GM19395 (cell line): ENCODE measurements around the gene JPH4.
"Not testable (repeated sequence)": the region's sequence is repeated elsewhere in the genome, so short reads cannot be mapped to it uniquely, and the experiment has no call there.

Source experiments
- ATAC-seq: cut with Tn5 transposase; IDR thresholded peaks from one replicate; pipeline ENCODE4 v1.9.1; 2021; ENCODE audit warnings: mild to moderate bottlenecking, moderate library complexity; ENCODE audit not compliant: unreplicated experiment

JPH4 gene

DNA sequence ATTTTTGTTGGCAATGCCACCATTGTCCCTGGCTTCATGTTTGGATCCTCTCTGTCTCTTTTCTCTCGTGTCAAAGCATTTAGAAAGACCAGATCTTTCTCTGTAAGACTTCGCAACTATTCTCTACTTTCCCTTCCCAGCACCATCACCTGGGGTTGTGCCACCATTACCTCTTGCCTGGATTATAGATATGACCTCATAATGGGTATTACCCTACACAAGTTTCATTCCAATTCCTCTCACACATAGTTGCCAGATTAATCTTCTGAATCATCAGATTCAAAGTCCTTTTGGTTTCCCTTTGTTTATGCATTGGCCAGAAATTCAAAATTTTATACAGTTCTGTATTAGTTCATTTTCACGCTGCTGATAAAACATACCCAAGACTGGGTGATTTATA, 30.4 kb upstream of the JPH4 start:
- no peak for ATAC-seq

DNA sequence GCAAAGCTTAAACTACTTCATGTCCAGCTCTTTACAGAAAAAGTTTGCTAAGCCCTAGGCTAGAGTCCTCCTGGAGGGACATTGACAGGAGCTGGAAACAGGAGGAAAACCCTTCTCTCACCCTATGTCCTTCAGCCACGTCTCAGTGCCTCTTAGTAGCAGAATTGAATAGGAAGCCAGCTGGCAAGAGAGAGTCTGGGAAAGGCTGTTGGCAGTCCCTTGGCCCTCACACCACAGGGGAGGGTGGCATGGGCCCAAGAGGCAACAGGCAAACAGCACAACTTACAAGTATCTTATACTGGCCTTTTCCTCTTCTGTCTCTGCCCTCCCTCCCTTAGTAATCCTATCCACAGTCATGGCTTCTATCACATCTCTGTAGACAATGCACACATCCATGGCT, 29.9 kb upstream of the JPH4 start:
- no peak for ATAC-seq

DNA sequence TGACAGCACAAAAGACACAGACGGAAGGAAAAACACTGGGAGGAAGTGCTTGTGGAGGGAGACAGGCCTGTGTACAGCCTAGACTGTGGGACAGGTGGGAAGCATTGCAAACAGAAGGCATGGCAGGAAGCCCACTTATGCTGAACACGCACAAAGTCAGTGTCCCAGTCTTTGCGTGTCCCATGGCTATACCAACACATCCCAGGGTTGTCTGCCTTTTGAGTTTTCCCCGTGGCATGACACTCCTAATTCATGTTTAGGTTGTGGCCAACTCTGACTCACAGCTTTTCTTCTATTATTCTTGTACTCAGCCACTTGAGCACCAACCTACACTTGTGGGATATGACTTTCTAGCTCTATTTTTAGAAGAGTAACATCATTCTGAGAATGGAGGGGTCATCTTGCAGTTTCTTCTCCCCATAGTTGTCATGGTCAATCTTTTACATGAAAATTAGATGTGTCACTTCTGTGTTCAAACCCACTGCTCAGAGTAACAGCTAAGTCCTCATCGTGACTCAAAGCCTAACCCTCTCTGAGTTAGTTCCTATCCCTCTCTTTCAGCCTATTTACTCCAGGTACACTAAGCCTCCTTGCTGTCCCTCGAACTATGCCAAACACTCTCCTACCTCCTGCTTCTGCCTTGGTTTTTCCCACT, 27.5 kb upstream of the JPH4 start:
- ATAC-seq = peak; percentile 89

DNA sequence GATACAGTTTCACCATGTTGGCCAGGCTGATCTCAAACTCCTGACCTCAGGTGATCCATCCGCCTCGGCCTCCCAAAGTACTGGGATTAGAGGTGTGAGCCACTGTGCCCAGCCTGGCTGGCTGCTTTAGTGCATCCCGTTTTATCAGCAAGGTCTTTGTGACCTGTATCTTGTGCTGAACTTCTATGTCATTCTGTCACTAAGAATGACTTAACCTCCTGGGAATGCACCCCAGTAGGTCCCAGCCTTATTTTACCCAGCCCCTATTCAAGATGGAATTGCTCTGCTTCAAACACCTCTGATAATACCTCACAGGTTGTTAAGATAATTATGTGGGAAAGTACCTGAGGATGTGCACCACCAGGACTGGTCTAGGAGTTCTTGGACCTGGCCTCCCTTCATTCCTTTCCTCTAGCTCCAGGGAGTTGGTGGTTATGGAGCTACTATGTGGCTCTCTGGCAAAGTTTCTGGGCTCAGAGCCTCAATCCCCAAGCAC, 26.1 kb upstream of the JPH4 start:
- ATAC-seq = no peak

DNA sequence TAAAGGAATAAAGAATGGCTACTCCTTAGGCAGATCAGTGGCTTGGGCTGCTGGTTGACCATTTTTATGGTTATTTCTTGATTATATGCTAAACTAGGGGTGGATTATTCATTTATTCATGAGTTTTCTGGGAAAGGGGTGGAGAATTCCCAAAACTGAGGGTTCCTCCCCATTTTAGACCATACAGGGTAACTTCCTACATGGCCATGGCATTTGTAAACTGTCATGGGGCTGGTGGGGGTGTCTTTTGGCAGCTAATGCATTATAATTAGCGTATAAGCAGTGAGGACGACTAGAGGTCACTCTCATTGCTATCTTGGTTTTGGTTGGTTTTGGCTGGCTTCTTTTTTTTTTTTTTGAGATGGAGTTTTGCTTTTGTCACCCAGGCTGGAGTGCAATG, 25.6 kb upstream of the JPH4 start:
- ATAC-seq = no peak

DNA sequence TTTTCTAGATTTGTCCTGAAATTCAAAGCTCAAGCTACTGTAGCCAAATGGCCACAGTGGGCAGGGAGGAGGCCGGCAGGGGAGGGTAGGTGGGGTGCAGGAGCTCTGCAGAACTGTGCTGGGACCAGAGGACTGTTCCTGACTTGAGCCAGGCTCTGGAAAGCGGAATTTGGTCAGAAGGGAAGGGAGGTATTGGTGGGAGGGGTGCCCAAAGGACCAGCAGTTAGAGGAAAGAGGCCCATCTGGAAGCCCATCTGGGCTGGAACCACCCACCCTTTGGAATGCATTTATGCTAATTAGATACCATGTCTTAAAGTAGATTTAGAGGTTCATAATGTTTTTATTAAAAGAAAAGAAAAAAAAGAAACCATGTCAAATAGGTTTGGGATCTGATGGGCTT, 24.5 kb upstream of the JPH4 start:
- no peak for ATAC-seq

DNA sequence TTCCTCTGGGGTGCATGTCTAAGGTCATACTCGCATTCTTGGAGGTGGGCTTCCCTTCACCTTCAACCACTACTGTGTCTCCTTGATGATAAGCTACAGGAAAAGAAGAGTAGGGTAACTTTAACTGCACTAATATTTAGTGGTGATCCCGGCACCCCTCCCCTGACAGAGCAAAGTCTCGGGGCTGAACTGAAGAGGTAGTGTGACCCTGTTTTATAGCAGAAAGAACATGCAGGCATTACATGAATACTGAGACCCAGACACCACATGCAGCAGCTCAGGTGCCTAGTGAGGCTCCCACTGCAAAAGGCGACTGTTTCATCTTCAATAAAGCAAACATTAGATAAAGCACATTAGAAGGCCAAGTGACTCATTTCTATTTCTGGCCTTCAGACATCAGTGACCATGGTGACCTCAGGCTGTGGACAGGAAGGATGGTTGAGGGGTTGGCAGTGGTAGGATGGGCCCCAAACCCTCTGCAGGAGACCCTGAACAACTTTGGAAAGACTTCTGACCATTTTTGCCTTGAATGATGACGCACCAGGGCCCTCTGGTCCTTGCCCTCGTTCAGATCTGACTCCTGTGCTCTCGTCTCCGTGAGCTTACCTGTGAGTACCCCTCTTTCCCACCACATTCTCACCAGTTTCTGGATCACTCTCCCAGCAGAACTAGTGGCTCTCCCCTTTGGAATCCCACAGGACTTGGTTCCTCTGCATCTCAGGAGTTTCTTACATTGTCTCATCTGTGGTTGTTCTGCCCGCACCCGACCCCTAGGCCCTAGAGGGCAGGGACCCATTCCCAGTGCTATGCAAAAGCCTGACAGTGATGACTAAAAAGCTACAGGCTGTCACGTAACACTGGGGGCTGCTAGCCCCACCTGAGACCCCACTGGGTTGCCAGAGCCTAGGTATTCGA, 23.8 kb upstream of the JPH4 start:
- ATAC-seq = no peak

DNA sequence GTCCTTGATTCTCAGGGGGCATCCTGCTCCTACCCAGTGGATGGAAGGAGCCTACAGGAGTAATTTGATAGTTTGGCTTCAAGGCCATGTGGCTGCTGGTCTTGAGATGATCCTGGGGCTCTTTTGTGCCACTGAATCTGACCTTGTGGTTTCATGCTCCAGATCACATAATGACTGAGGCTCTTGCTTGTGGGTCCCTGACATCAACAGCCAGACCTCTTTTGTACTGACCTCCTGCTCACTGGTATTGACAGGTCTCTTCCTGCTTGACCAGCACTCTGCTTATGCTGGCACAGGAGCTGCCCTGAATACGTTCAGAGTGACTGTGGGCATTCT, 23.2 kb upstream of the JPH4 start:
- no peak for ATAC-seq

DNA sequence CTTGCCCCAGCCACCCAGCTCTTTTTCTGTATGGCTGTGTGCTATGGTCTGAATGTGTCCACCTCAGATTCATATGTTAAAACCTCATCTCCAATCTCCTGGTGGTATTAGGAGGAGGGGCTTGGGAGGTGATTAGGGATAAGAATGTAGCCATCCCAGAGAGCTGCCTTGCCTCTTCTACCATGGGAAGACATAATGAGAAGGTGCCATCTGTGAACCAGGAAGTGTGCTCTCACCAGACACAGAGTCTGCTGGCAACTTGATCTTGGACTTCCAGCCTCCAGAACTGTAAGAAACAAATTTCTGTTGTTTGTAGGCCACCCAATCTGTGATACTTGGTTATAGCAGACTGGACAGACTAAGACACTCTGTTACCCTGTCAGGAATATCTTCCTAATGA, 22.8 kb upstream of the JPH4 start:
- no peak for ATAC-seq

DNA sequence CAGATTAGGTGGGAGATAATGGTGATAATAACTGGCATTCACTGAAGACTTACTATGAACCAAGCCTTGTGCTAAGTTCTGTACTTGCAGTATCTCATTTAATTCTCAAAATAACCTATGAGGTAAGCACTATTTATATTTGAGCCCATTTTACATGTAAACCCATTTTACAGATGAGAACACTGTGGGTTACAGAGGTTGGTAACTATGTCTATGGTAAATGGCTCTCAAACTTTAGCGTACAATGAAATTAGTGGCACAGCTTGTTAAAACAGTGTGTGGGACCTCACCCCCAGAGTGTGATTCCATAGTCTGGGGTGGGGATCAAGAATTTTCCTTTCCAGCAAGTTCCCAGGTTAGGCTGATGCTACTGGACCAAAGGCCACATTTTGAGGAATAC, 22.2 kb upstream of the JPH4 start:
- ATAC-seq = no peak

DNA sequence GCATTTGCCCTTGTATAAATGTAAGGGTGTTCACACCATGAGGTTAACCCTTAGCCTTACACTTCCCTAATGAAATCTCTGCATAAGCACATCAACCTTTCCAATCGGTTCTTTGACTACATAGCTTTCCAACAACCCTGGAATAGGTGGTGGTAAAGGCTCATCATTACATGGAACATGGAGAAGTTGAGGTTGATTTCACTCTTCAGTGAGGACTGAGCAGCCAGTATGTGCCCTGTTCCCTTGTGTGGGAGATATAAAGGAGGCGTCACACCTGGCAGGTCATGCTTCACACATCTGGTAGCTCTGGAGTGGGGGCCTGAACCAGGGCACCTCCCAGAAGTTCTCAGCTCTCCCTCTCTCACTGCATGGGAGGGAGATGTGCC, 21.7 kb upstream of the JPH4 start:
- no peak for ATAC-seq

DNA sequence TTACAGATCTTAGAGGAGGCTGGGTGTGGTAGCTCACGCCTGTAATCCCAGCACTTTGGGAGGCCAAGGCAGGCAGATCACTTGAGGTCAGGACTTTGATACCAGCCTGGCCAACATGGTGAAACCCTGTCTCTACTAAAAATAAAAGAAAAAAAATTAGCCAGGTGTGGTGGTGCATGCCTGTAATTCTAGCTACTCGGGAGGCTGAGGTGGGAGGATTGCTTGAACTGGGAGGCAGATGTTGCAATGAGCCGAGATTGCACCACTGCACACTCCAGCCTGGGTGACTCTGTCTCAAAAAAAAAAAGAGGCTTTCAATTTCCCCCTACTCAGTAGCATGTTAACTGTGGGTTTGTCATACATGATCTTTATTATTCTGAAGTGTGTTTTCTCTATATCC, 15.6 kb upstream of the JPH4 start:
- not testable (repeated sequence) for ATAC-seq

DNA sequence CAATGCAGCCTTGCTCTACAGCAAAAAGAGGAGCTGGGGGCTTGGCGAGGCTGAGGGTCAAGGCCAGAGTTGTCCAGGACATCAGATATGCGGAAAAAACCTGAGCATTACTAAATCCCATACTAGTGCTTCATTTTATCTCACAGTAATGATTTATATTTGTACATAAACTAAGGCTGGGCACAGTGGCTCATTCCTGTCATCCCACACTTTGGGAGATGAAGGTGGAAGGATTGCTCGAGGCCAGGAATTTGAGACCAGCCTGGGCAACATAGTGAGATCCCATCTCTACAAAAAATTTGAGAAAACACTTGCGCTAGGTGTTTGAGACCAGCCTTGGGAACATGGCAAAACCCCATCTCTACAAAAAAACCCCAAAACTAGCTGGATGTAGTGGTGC, 11.6 kb upstream of the JPH4 start:
- no peak for ATAC-seq

DNA sequence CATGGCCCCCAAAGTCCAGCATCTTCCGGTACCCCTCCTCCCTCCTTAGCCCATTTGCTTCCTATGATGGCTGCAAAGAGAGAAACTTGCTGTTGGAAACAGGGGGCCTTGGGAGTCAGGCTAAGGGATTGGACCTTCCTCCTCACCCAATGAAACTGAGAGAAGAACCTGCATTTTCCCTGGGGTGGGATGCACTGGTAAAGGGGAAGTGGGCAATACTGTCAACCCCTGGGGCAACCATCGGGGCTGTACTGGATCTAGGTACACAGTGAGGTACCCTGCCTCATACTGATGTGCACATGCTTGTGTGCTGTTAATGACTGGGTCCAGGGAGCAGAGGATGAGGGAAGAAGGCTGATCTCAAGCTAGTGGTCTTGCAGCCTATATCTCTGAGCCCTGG, 11.0 kb upstream of the JPH4 start:
- no peak for ATAC-seq

DNA sequence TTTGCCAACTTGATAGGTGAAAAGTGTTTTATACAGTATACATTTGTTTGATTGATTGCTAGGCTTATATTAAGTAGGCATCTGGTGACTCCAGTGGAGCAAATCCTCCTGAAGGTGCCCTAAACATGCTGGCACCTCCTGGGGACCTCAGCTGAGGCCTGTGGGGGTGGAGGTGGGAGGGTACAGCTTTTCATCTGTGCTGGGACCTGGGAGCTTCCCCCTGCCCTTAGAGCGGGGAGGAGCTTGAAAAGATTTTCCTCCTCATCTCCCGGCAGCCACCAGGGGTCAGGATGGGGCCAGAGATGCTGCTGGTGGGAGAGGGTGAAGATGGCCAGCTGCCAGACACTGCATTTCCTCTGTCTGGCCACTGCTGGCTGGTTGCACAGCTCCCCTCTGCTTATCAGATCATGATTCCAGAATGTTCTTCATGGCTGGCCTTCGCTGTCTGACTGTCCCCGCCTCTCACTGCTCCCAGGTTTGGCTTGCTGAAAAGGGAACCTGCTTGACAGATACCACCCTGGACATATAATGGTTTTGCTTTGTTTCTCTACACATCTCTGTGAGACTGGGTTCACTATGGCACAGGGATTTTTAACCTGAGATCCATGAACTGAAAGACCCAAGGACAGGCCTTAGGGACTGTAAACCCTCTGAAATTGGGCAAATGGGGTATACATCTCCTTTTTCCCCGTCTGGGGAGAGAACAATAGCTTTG, 10.5 kb upstream of the JPH4 start:
- ATAC-seq = peak; percentile 91

DNA sequence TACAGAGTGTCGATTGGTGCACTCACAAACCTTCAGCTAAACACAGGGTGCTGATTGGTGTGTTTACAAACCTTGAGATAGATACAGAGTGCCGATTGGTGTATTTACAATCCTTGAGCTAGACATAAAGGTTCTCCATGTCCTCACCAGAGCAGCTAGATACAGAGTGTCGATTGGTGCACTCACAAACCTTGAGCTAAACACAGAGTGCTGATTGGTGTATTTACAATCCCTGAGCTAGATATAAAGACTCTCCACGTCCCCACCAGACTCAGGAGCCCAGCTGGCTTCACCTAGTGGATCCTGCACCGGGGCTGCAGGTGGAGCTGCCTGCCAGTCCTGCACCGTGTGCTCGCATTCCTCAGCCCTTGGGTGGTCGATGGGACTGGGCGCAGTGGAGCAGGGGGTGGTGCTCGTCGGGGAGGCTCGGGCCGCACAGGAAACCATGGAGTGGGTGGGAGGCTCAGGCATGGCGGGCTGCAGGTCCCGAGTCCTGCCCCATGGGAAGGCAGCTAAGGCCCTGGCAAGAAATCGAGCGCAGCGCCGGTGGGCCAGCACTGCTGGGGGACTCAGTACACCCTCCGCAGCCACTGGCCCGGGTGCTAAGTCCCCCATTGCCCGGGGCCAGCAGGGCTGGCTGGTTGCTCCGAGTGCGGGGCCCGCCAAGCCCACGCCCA, 6.1 kb upstream of the JPH4 start:
- not testable (repeated sequence) for ATAC-seq

DNA sequence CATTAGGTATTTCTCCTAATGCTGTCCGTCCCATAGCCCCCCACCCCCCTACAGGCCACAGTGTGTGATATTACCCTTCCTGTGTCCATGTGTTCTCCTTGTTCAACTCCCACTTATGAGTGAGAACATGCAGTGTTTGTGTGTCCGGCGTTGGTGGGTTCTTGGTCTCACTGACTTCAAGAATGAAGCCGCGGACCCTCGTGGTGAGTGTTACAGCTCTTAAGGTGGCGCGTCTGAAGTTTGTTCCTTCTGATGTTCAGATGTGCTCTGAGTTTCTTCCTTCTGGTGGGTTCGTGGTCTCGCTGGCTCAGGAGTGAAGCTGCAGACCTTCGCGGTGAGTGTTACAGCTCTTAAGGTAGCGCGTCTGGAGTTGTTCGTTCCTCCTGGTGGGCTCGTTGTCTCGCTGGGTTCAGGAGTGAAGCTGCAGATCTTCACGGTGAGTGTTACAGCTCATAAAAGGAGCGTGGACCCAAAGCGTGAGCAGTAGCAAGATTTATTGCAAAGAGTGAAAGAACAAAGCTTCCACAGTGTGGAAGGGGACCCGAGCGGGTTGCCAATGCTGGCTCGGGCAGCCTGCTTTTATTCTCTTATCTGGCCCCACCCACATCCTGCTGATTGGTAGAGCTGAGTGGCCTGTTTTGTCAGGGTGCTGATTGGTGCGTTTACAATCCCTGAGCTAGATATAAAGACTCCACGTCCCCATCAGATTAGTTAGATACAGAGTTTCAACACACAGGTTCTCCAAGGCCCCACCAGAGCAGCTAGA, 5.4 kb upstream of the JPH4 start:
- ATAC-seq = not testable (repeated sequence)

DNA sequence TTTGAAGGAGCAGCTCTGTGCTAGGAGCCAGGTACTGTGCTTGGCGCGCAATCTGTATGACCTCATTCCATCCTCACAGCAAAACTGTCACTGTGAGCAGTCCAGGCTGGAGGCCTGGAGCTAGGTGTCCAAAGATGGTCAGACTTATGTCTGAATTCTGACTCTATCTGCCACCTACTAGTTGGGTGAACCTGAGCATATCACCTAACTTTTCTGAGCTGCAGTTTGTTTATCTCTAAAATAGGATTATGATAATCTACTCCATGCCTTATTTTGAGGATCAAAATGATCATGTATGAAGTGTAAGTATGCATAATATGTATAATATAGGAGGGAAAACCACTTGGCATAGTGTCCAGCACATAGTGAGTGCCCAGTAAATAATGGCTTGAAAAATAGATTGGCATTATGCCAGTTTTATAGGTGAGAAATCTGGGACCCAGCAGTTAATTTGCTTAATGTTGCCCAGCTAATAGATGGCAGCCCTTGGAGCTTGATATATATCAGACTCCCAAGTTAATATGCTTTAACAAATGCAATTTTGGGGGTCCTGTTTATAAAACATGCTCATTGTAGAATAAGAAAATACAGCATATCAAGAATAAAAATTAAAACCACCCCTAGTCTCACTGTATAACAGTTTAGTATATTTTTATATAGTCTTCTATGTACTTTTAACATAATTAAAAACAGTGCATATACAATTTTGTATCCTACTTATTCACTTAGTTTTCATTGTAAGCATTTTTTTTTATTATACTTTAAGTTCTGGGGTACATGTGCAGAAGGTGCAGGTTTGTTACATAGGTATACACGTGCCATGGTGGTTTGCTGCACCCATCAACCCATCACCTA, 4.5 kb upstream of the JPH4 start:
- no peak for ATAC-seq

DNA sequence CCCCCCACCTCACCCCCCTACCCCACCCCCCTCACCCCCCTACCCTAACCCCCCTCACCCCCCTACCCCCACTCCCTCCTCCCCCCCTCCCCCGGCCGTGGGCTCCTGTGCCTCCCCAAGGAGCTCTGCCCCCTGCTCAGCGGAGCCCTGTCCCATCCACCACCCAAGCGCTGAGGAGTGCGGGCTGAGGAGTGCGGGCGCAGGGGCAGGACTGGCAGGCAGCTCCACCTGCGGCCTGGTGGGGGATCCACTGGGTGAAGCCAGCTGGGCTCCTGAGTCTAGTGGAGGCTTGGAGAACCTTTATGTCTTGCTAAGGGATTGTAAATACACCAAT, 2.3 kb upstream of the JPH4 start:
- no peak for ATAC-seq
